Nucleus accumbens (tissue), 56 donors: Measurements from ENCODE around the gene ZDHHC22.
A peak's percentile ranks its signal among the peaks of the same experiment; 100 is the strongest.

Experiments
- DNase-seq, 56 donors: peaks; one replicate each; lab custom pipeline; 2025; lab: John Stamatoyannopoulos, UW

The ZDHHC22 gene

DNA sequence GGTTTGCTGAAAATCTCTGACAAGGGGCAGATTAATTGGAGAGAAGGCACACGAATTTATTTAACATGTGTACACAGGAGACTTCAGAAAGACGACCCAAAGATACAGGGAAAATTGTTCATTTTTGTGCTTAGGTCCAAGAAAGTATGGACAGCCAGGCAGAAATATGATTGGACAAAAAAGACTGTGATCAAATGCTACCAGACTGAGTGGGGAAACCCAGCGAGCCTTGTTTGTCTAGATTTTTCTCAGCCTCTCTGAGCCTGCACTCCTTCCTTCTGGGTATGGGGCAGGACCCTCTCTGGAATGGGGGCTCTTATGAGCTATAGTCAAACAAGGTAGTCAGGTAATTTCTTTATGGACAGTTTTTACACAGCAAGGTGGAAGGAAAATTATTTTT, 54.0 kb downstream of the ZDHHC22 start:
- DNase-seq, result no peak

DNA sequence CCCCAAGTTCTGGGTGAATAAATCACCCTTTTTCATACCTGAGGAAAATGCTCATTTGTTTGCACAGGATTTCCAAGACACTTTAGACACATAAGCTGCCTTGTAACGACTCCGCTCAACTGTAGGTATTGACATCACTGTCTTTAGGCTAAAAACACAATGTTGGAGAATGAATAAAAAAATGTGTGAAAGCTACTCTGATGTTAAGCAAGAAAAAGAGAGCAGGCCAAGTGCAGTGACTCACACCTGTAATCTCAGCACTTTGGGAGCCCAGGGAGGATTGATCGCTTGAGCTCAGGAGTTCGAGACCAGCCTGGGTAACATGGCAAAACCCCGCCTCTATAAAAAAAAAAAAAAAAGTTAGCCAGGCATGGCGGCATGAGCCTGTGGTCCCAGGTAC, 54.6 kb downstream of the ZDHHC22 start:
- no peak for DNase-seq

DNA sequence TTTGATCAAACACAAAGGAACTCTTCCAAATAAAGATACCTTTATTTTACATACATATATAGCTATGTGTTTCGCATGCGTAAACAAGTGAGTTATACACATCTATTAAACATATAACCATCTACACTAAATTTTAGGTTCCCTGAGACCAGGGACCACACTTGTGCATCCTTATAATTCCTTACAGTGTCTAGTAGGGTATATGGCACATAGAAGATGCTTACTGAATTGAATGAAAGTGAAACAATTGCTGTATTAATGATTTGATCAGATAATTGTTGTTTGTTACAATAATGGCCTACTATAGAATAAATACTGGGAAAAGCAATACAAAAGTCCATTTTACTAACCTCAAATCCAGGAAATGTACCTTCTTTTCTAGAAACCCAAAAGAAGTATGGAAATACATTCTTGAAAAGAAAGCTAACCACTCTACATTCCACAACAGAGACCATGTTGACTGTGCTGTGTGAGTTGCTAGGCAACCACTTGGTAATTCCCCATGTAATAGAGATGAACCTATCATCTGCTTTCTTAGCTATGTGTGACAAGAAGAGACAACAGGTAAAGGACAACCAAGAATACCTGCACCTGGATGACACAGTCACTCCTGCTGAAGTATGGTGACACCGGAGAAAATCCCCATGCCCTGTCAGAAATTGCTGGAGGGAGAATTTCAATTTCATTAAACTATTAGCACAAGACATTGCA, 55.4 kb downstream of the ZDHHC22 start:
- no peak for DNase-seq

- no peak for DNase-seq
These were observed 56.1 kb downstream of the ZDHHC22 start for GRCh38 chr14:77085538-77085937.

GRCh38 chr14:77084985-77085384, 56.6 kb downstream of the ZDHHC22 start:
- DNase-seq, result no peak

- DNase-seq, result peak in 22 of 56 donors; percentile 10 to 70 (median 26)
These were observed 58.5 kb downstream of the ZDHHC22 start for GRCh38 chr14:77083082-77083481.

GRCh38 chr14:77082356-77082755, 59.2 kb downstream of the ZDHHC22 start:
- DNase-seq, result no peak
